Loucy (cell line): ENCODE results near the gene CLMN.

Experiments
- H2AFZ ChIP-seq: fragments of 200-600 bp; sonication (generic); 2 replicates; pipeline ENCODE4 v1.6.0; 2016; ENCODE audit warnings: antibody characterized with exemption, mild to moderate bottlenecking, low read length, moderate library complexity
- H3F3A ChIP-seq: fragments of 200-600 bp; 2 replicates; pipeline ENCODE4 v1.6.0; 2016; ENCODE audit warnings: antibody characterized with exemption, low read depth, mild to moderate bottlenecking
- H3K27me3 ChIP-seq: fragments of 200-600 bp; sonication (generic); 2 replicates; pipeline ENCODE4 v1.6.1; 2014; ENCODE audit warnings: low read length, mild to moderate bottlenecking; ENCODE audit not compliant: insufficient read depth, poor library complexity, severe bottlenecking
- H3K36me3 ChIP-seq: fragments of 200-600 bp; sonication (generic); 2 replicates; pipeline ENCODE4 v1.6.1; 2016; ENCODE audit warnings: low read length; ENCODE audit not compliant: insufficient read depth
- H3K4me1 ChIP-seq: fragments of 200-600 bp; sonication (generic); 2 replicates; pipeline ENCODE4 v1.5.1; 2014; ENCODE audit warnings: low read length, mild to moderate bottlenecking; ENCODE audit not compliant: insufficient read depth, poor library complexity, severe bottlenecking
- H3K4me2 ChIP-seq: fragments of 200-600 bp; sonication (generic); 2 replicates; pipeline ENCODE4 v1.6.0; 2014; ENCODE audit warnings: antibody characterized with exemption, low read length, low read depth, mild to moderate bottlenecking; ENCODE audit not compliant: poor library complexity, severe bottlenecking
- H3K4me3 ChIP-seq: fragments of 200-600 bp; sonication (generic); 2 replicates; pipeline ENCODE4 v1.5.1; 2014; ENCODE audit warnings: low read length, mild to moderate bottlenecking, mixed read lengths; ENCODE audit not compliant: poor library complexity, severe bottlenecking
- H3K79me2 ChIP-seq: fragments of 200-600 bp; sonication (generic); 2 replicates; pipeline ENCODE4 v1.6.1; 2014; ENCODE audit warnings: low read length; ENCODE audit not compliant: insufficient read depth
- H3K9ac ChIP-seq: fragments of 200-600 bp; sonication (generic); 2 replicates; pipeline ENCODE4 v1.6.0; 2014; ENCODE audit warnings: mild to moderate bottlenecking, low read depth, low read length, moderate library complexity; ENCODE audit not compliant: poor library complexity, severe bottlenecking
- H3K9me2 ChIP-seq: fragments of 200-600 bp; sonication (generic); replicated peaks from 2 replicates; pipeline ENCODE4 v1.6.1; 2016; ENCODE audit warnings: low read depth, low read length, mixed read lengths
- H3K9me3 ChIP-seq: fragments of 200-600 bp; sonication (generic); 2 replicates; pipeline ENCODE4 v1.6.1; 2014; ENCODE audit warnings: mild to moderate bottlenecking, antibody characterized with exemption, low read length, low read depth; ENCODE audit not compliant: insufficient read depth
- H4K20me1 ChIP-seq: fragments of 200-600 bp; sonication (generic); 2 replicates; pipeline ENCODE4 v1.6.0; 2014; ENCODE audit warnings: antibody characterized with exemption, low read length, mild to moderate bottlenecking; ENCODE audit not compliant: insufficient read depth, poor library complexity, severe bottlenecking
- CTCF ChIP-seq: fragments of 200-600 bp; sonication (generic); conservative IDR thresholded peaks from 2 replicates; pipeline ENCODE4 v1.5.1; 2014; ENCODE audit warnings: mild to moderate bottlenecking, antibody characterized with exemption, low read length
- EZH2phosphoT487 ChIP-seq: fragments of 200-600 bp; IDR thresholded peaks from 2 replicates; pipeline ENCODE4 v1.6.1; 2018; ENCODE audit warnings: antibody characterized with exemption, mild to moderate bottlenecking, moderate library complexity, borderline replicate concordance

Gene CLMN

GRCh38 chr14:95268350-95268749 is 51.4 kb downstream of the CLMN start:
- H3K79me2 ChIP-seq: no peaks in the 10 kb centered on the region
- no peak overlapping the region for H3K9ac ChIP-seq
- peaks cover 42% of the 10 kb centered on the region for H3K4me1 ChIP-seq
- TF ChIP-seq CTCF: no peak
- TF ChIP-seq EZH2phosphoT487: no peak
- H3K4me3 ChIP-seq: no peak overlapping the region
- H3F3A ChIP-seq: no peaks in the 10 kb centered on the region
- H3K36me3 ChIP-seq: no peaks in the 10 kb centered on the region
- no peaks in the 10 kb centered on the region for H3K27me3 ChIP-seq
- H3K9me2 ChIP-seq: no peaks in the 10 kb centered on the region
- H3K4me2 ChIP-seq: no peak overlapping the region
- H2AFZ ChIP-seq: no peak overlapping the region
- no peaks in the 10 kb centered on the region for H3K9me3 ChIP-seq
- H4K20me1 ChIP-seq: no peaks in the 10 kb centered on the region

- peak overlapping the region; percentile 54 for H3K4me2 ChIP-seq
- peak overlapping the region; percentile 16 for H3K9ac ChIP-seq
- H3K27me3 ChIP-seq: no peaks in the 10 kb centered on the region
- H3K79me2 ChIP-seq: no peaks in the 10 kb centered on the region
- H3K9me3 ChIP-seq: no peaks in the 10 kb centered on the region
- peak overlapping the region; percentile 56; the same call in 1 of the 2 replicates for H2AFZ ChIP-seq
- H3K4me1 ChIP-seq: peaks cover 42% of the 10 kb centered on the region
- H3K4me3 ChIP-seq: peak overlapping the region; percentile 48
- no peaks in the 10 kb centered on the region for H3F3A ChIP-seq
- no peaks in the 10 kb centered on the region for H4K20me1 ChIP-seq
- H3K36me3 ChIP-seq: no peaks in the 10 kb centered on the region
- TF ChIP-seq EZH2phosphoT487 (no peak), CTCF (no peak)
- no peaks in the 10 kb centered on the region for H3K9me2 ChIP-seq
These were observed 52.4 kb downstream of the CLMN start for GRCh38 chr14:95267306-95267705.

- no peaks in the 10 kb centered on the region for H4K20me1 ChIP-seq
- TF ChIP-seq EZH2phosphoT487 (no peak), CTCF (no peak)
- H3K4me1 ChIP-seq: peaks cover 42% of the 10 kb centered on the region
- H3K9ac ChIP-seq: peak overlapping the region; percentile 13
- no peaks in the 10 kb centered on the region for H3K9me3 ChIP-seq
- H3K4me2 ChIP-seq: peak overlapping the region; percentile 22
- no peaks in the 10 kb centered on the region for H3F3A ChIP-seq
- H3K36me3 ChIP-seq: no peaks in the 10 kb centered on the region
- H3K4me3 ChIP-seq: no peak overlapping the region
- no peak overlapping the region for H2AFZ ChIP-seq
- no peaks in the 10 kb centered on the region for H3K9me2 ChIP-seq
- no peaks in the 10 kb centered on the region for H3K27me3 ChIP-seq
- no peaks in the 10 kb centered on the region for H3K79me2 ChIP-seq
These were observed 54.3 kb downstream of the CLMN start for GRCh38 chr14:95265106-95266094.
